ENCODE results near the gene RUBCNL. TPM values are rescaled to one million over a fixed set of nuclear protein-coding genes. Genes with fewer than 3 reads are reported as not detected.

Gene RUBCNL
- total RNA-seq, 1 experiment from 2014 or later = not detected

DNA sequence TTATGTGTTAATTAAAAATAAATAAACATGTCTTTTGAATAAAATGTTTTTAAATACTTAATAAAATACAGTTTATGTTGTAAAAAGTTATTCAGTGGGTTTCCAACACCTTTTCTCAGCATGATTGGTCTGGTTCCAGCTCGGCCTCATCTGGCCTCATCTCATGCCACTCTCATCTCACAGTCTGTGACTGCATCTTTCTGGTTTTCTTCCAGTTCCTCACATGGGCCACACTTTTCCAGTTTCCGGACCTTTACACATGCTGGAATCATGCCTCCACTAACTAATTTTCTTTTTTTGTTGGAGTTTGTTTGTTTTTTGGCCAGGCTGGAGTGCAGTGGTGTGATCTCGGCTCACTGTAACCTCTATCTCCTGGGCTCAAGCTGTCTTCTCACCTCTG lies 82.5 kb downstream of the RUBCNL start:
- TF ChIP-seq EZH2phosphoT487 (IDR thresholded peaks at IDR 0.05; ENCODE audit: borderline replicate concordance, low read length) (no peak), EZH2 (IDR thresholded peaks at IDR 0.05; ENCODE audit: low read length, unreplicated experiment) (no peak)
- TF ChIP-seq, protein P1, sequence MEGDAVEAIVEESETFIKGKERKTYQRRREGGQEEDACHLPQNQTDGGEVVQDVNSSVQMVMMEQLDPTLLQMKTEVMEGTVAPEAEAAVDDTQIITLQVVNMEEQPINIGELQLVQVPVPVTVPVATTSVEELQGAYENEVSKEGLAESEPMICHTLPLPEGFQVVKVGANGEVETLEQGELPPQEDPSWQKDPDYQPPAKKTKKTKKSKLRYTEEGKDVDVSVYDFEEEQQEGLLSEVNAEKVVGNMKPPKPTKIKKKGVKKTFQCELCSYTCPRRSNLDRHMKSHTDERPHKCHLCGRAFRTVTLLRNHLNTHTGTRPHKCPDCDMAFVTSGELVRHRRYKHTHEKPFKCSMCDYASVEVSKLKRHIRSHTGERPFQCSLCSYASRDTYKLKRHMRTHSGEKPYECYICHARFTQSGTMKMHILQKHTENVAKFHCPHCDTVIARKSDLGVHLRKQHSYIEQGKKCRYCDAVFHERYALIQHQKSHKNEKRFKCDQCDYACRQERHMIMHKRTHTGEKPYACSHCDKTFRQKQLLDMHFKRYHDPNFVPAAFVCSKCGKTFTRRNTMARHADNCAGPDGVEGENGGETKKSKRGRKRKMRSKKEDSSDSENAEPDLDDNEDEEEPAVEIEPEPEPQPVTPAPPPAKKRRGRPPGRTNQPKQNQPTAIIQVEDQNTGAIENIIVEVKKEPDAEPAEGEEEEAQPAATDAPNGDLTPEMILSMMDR (conservative IDR thresholded peaks at IDR 0.05; ENCODE audit: low read depth, low read length) = no peak
- ATAC-seq (no peak), DNase-seq (no peak)
- CTCF ChIA-PET = no interaction called here
- no peaks in the 10 kb centered on the region for H3F3A ChIP-seq (ENCODE audit: low read length, unreplicated experiment)
- no peaks in the 10 kb centered on the region for H3K36me3 ChIP-seq (ENCODE audit: low read depth, low read length)
- BruUV-seq (replicated peaks) = no TSS peak
- intact Hi-C loops (cut with micrococcal nuclease) = no loop called here
- H3K4me3 ChIP-seq (ENCODE audit: low read length) = no peak overlapping the region
- H3K79me2 ChIP-seq (ENCODE audit: low read length) = no peaks in the 10 kb centered on the region
- no peaks in the 10 kb centered on the region for H3K9me2 ChIP-seq (replicated peaks; ENCODE audit: low read length)
- no peaks in the 10 kb centered on the region for H3K9me3 ChIP-seq (ENCODE audit: low read length)
- POLR2A ChIA-PET (ENCODE audit: unreplicated experiment) = interaction anchor here (0.7 kb wide), 1 partner anchor 444 kb away, joined by 5 read pairs; no protein-coding TSS in a partner anchor
- H3K4me2 ChIP-seq (ENCODE audit: low read length) = no peak overlapping the region
- no peaks in the 10 kb centered on the region for H3K4me1 ChIP-seq (ENCODE audit: insufficient read depth, low read length)
- no peak overlapping the region for H3K27ac ChIP-seq (ENCODE audit: low read length)
- H3K27me3 ChIP-seq (ENCODE audit: low read length) = no peaks in the 10 kb centered on the region
- H3K9ac ChIP-seq (ENCODE audit: low read length) = no peak overlapping the region
- no peak overlapping the region for H2AFZ ChIP-seq (ENCODE audit: low read length)
- no peaks in the 10 kb centered on the region for H4K20me1 ChIP-seq (ENCODE audit: low read length)

DNA sequence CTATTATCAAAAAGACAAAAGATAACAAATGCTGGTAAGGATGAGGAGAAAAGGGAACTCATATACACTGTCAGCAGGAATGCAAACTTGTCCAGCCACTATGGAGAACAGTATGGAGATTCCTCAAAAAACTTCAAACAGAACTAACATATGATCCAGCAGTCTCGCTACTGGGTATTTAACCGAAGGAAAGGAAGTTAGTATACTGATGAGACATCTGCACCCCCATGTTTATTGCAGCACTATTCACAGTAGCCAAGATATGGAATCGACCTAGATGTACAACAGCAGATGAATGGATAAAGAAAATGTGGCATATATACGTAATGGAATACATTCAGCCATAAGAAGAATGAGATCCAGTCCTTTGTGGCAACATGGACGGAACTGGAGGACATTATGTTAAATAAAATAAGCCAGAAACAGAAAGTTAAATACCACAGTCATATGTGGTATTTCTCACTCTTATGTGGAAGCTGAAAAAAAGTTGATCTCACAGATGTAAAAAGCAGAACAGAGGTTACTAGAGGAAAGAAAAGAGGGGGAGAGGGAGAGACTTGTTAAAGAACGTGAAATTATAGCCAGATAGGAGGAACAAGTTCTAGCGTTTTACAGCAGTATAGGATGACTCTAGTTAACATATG lies 83.2 kb downstream of the RUBCNL start:
- Histone ChIP-seq H3K9ac (ENCODE audit: low read length) (no peak overlapping the region), H3F3A (ENCODE audit: low read length, unreplicated experiment) (no peaks in the 10 kb centered on the region), H3K4me2 (ENCODE audit: low read length) (no peak overlapping the region), H3K79me2 (ENCODE audit: low read length) (no peaks in the 10 kb centered on the region), H3K9me2 (replicated peaks; ENCODE audit: low read length) (no peaks in the 10 kb centered on the region), H2AFZ (ENCODE audit: low read length) (no peak overlapping the region), H3K36me3 (ENCODE audit: low read depth, low read length) (no peaks in the 10 kb centered on the region), H3K27me3 (ENCODE audit: low read length) (no peaks in the 10 kb centered on the region), H3K9me3 (ENCODE audit: low read length) (no peaks in the 10 kb centered on the region), H3K4me1 (ENCODE audit: insufficient read depth, low read length) (no peaks in the 10 kb centered on the region), H3K27ac (ENCODE audit: low read length) (no peak overlapping the region), H4K20me1 (ENCODE audit: low read length) (no peaks in the 10 kb centered on the region), H3K4me3 (ENCODE audit: low read length) (no peak overlapping the region)
- TF ChIP-seq EZH2phosphoT487 (IDR thresholded peaks at IDR 0.05; ENCODE audit: borderline replicate concordance, low read length) (no peak), EZH2 (IDR thresholded peaks at IDR 0.05; ENCODE audit: low read length, unreplicated experiment) (no peak)
- TF ChIP-seq, protein P1 (conservative IDR thresholded peaks at IDR 0.05; ENCODE audit: low read depth, low read length) = no peak
- no peak for DNase-seq
- ChIA-PET CTCF (no interaction called here), POLR2A (ENCODE audit: unreplicated experiment) (no interaction called here)
- no peak for ATAC-seq
- no TSS peak for BruUV-seq (replicated peaks)
- intact Hi-C loops (cut with micrococcal nuclease) = no loop called here

DNA sequence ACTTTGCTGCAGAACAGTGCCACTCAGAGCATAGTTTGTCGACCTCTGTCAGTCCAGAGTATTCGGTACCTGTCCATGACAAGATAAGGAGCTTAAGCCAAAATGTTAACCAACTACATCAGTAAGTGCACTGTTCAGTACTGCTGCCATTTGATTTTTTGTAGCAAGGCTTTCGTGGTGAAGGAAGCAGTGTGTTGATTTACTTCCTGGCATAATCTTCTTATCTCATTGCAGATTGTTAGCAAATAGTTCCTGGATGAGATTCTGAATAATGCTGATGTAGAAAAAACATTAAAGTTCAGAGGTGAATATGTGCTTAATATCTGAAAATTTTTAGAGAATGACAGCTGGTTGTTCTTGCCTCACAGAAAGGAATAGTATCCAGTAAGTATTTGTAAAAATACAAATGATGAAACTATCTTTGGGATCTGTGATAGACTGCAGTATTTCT lies 89.7 kb downstream of the RUBCNL start:
- TF ChIP-seq, protein P1 (conservative IDR thresholded peaks at IDR 0.05; ENCODE audit: low read depth, low read length) = no peak
- no peak for TF ChIP-seq EZH2 (IDR thresholded peaks at IDR 0.05; ENCODE audit: low read length, unreplicated experiment)
- TF ChIP-seq EZH2phosphoT487 (IDR thresholded peaks at IDR 0.05; ENCODE audit: borderline replicate concordance, low read length) = no peak
- Histone ChIP-seq H3K9me3 (ENCODE audit: low read length) (no peaks in the 10 kb centered on the region), H3F3A (ENCODE audit: low read length, unreplicated experiment) (no peaks in the 10 kb centered on the region), H3K79me2 (ENCODE audit: low read length) (no peaks in the 10 kb centered on the region), H3K4me2 (ENCODE audit: low read length) (no peak overlapping the region), H4K20me1 (ENCODE audit: low read length) (no peaks in the 10 kb centered on the region), H3K9me2 (replicated peaks; ENCODE audit: low read length) (no peaks in the 10 kb centered on the region), H3K27me3 (ENCODE audit: low read length) (no peaks in the 10 kb centered on the region), H3K36me3 (ENCODE audit: low read depth, low read length) (no peaks in the 10 kb centered on the region), H3K27ac (ENCODE audit: low read length) (no peak overlapping the region), H2AFZ (ENCODE audit: low read length) (no peak overlapping the region), H3K4me1 (ENCODE audit: insufficient read depth, low read length) (no peaks in the 10 kb centered on the region; the same call in 1 of the 2 replicates), H3K9ac (ENCODE audit: low read length) (no peak overlapping the region), H3K4me3 (ENCODE audit: low read length) (no peak overlapping the region)
- CTCF ChIA-PET = no interaction called here
- intact Hi-C loops (cut with micrococcal nuclease) = no loop called here
- POLR2A ChIA-PET (ENCODE audit: unreplicated experiment) = no interaction called here
- no TSS peak for BruUV-seq (replicated peaks)
- DNase-seq (no peak), ATAC-seq (no peak)

All from PC-3 (cell line).